Coronary artery (tissue), 2 donors: ENCODE data around the gene GPATCH3.
"Not testable (repeated sequence)": the region's sequence is repeated elsewhere in the genome, so short reads cannot be mapped to it uniquely, and the experiment has no call there.

Source experiments
- DNase-seq: peaks from one replicate; pipeline ENCODE4 v3.0.0-alpha.2; 2017; ENCODE audit warnings: low spot score
- H3K27ac ChIP-seq, 2 donors: fragments of 200-600 bp; sonication (generic); one replicate each; pipeline ENCODE4 v1.5.1; 2016 to 2019
- H3K4me3 ChIP-seq: fragments of 200-600 bp; sonication (generic); 2 replicates; pipeline ENCODE4 v1.5.1; 2016; ENCODE audit warnings: mild to moderate bottlenecking, moderate library complexity
- TF ChIP-seq, protein P1 (sequence below): fragments of 200-600 bp; sonication (generic); IDR thresholded peaks from one replicate; pipeline ENCODE4 v1.5.1; 2019; ENCODE audit warnings: antibody characterized with exemption

The GPATCH3 gene

GRCh38 chr1:26852701-26853100, 47.6 kb downstream of the GPATCH3 start:
- TF ChIP-seq, protein P1, sequence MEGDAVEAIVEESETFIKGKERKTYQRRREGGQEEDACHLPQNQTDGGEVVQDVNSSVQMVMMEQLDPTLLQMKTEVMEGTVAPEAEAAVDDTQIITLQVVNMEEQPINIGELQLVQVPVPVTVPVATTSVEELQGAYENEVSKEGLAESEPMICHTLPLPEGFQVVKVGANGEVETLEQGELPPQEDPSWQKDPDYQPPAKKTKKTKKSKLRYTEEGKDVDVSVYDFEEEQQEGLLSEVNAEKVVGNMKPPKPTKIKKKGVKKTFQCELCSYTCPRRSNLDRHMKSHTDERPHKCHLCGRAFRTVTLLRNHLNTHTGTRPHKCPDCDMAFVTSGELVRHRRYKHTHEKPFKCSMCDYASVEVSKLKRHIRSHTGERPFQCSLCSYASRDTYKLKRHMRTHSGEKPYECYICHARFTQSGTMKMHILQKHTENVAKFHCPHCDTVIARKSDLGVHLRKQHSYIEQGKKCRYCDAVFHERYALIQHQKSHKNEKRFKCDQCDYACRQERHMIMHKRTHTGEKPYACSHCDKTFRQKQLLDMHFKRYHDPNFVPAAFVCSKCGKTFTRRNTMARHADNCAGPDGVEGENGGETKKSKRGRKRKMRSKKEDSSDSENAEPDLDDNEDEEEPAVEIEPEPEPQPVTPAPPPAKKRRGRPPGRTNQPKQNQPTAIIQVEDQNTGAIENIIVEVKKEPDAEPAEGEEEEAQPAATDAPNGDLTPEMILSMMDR, result no peak
- no peak for DNase-seq
- no peak overlapping the region for H3K4me3 ChIP-seq
- no peak overlapping the region for H3K27ac ChIP-seq

GRCh38 chr1:26851106-26851684, 49.1 kb downstream of the GPATCH3 start:
- no peak overlapping the region for H3K4me3 ChIP-seq
- DNase-seq, result no peak
- no peak overlapping the region for H3K27ac ChIP-seq
- TF ChIP-seq, protein P1, result no peak

GRCh38 chr1:26848941-26849774, 51.1 kb downstream of the GPATCH3 start:
- TF ChIP-seq, protein P1, result no peak
- H3K27ac ChIP-seq, result peak overlapping the region in 1 of 2 donors; percentile 75
- H3K4me3 ChIP-seq, result no peak overlapping the region
- no peak for DNase-seq

GRCh38 chr1:26848499-26848898, 51.8 kb downstream of the GPATCH3 start:
- TF ChIP-seq, protein P1, result no peak
- no peak overlapping the region for H3K4me3 ChIP-seq
- no peak for DNase-seq
- peak overlapping the region in 1 of 2 donors; percentile 75 for H3K27ac ChIP-seq

GRCh38 chr1:26847826-26848225, 52.4 kb downstream of the GPATCH3 start:
- not testable (repeated sequence) for DNase-seq, H3K27ac ChIP-seq, H3K4me3 ChIP-seq

DNA sequence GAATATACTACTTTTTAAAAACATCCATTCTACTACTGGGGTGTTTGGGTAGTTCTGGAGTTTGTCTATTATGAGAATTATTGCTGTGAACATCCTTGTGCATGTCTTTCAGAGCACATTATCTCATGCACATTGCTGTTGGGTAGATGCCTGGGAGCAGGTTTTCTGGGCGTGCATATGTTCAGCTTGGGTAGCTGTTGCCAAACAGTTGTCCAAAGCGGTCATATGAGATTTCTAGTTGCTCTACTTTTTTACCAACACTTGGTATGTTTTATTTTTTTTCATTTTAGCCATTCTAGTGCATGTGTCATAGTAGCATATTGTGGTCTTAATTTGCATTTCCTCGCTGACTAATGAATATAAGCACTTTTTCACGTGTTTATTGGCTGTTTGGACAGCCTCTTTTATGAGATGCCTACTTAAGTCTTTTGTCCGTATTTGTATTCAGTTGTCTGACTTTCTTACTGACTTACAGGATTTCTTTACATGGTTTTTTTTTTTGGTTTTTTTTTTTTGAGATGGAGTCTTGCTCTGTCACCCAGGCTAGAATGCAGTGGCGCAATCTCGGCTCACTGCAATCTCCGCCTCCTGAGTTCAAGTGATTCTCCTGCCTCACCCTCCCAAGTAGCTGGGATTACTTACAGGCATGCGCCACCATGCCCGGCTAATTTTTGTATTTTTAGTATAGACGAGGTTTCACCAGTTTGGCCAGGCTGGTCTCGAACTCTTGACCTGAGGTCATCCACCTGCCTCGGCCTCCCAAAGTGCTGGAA, 55.7 kb downstream of the GPATCH3 start:
- TF ChIP-seq, protein P1, result no peak
- H3K27ac ChIP-seq, result no peak overlapping the region
- DNase-seq, result no peak
- H3K4me3 ChIP-seq, result no peak overlapping the region
